Spinal cord (tissue), 10 donors: ENCODE measurements around the gene CNTNAP4. TPM values are rescaled to one million over a fixed set of nuclear protein-coding genes. Genes with fewer than 3 reads are reported as not detected.

Experiments used
- DNase-seq, 6 donors: peaks; one replicate each; pipeline versions ENCODE4 v3.0.0 to v3.0.0-alpha.2; 2013 to 2015; ENCODE audit warnings: low spot score in 6 of 6, low read depth in 4 of 6
- H3K27ac ChIP-seq: one replicate; pipeline ENCODE4 v1.5.1; 2013; ENCODE audit warnings: low read depth, low read length, control low read depth
- H3K27me3 ChIP-seq: one replicate; pipeline ENCODE4 v1.6.1; 2013; ENCODE audit warnings: low read length; ENCODE audit not compliant: control insufficient read depth, insufficient read depth
- H3K36me3 ChIP-seq: one replicate; pipeline ENCODE4 v1.6.1; 2013; ENCODE audit warnings: low read length; ENCODE audit not compliant: control insufficient read depth, insufficient read depth
- H3K4me1 ChIP-seq: one replicate; pipeline ENCODE4 v1.6.1; 2013; ENCODE audit warnings: low read length; ENCODE audit not compliant: control insufficient read depth, insufficient read depth
- H3K4me3 ChIP-seq: one replicate; pipeline ENCODE4 v1.5.1; 2013; ENCODE audit warnings: low read depth, low read length, control low read depth
- H3K9me3 ChIP-seq: one replicate; pipeline ENCODE4 v1.6.1; 2013; ENCODE audit warnings: low read length; ENCODE audit not compliant: control insufficient read depth, insufficient read depth
- WGBS: methylation state at CpG from one replicate; pipeline ENCODE4 v1.1.5; 2013; ENCODE audit warnings: missing lambda C conversion rate; ENCODE audit not compliant: insufficient coverage; 5-methylcytosine and 5-hydroxymethylcytosine counted together
- polyA plus RNA-seq, 2 donors: library from polyadenylated mRNA; unstranded; fragments of 120-200 nt; gene quantifications; one replicate each; pipeline ENCODE4 v1.2.1, GENCODE V29; 2013; ENCODE audit not compliant: insufficient read length in 2 of 2
- total RNA-seq, 2 donors: library from RNA; depleted of rRNA in 1 of 2; stranded (reverse); fragments of 120-200 nt in 1 of 2; fragments of >200 nt in 1 of 2; gene quantifications; one replicate each; pipeline versions ENCODE4 v1.2.3 to v1.2.4, GENCODE V29; 2013 to 2014
- donor health status: healthy.

The CNTNAP4 gene
- total and polyA plus RNA-seq, 4 donors: 17.3 to 56.0 (median 42.0) TPM

DNA sequence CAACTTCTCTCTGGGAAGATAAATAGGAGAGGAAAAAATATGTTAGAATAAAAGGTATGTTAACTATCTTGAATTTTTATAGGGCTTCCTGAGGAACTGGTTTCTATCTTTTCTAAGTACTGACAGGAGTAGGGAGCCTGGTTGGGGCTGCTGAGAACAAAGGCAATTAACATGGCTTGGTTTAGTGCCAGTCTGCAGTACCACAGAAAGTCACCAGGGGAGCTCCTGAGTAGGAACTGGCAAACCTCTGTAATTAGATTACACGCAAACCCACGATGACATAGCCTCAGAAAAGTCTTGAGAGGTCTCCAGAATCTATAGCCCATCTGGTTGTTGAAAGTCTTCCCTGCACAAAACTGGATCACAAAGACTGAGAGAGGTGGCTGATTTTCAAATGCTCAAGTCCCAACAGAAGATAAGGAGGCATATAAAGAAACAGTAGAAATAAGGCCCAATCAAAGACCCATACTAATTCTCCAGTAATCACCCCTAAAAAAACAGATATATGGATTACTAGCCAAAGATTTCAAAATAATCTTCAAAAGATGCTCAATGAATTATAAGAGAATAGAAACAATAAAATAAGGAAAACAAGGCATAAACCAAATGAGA is 11.7 kb upstream of the CNTNAP4 start:
- no CpG with 5 or more reads among the region's 2 CpGs for WGBS
- no peaks in the 10 kb centered on the region for H3K36me3 ChIP-seq
- DNase-seq: peak in 1 of 6 donors; percentile 26

DNA sequence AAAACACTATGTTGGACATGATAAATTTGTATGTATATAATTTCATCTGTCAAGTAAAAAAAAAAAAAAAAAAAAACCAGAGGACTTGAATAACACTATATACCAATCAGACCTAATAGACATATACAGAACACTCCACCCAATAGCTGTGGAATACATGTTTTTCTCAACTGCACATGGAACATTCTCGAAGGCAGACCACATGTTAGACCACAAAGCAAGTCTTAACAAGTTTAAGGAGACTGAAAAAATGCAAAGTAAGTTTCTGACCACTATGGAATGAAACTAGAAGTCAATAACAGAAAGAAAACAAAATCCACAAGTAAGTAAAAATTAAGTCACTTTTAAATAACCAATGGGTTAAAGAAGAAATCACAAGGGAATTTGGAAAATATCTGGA is 8.4 kb upstream of the CNTNAP4 start:
- no peak overlapping the region for H3K4me3 ChIP-seq
- no peaks in the 10 kb centered on the region for H3K4me1 ChIP-seq
- no peak overlapping the region for H3K27ac ChIP-seq
- no peaks in the 10 kb centered on the region for H3K36me3 ChIP-seq
- no peaks in the 10 kb centered on the region for H3K9me3 ChIP-seq
- DNase-seq: no peak
- WGBS: no CpG with 5 or more reads among the region's 1 CpG
- no peaks in the 10 kb centered on the region for H3K27me3 ChIP-seq

More for the DNA sequence above, 11.7 kb upstream of the CNTNAP4 start:
- H3K27me3 ChIP-seq: no peaks in the 10 kb centered on the region
- H3K27ac ChIP-seq: no peak overlapping the region
- H3K4me3 ChIP-seq: no peak overlapping the region
- H3K4me1 ChIP-seq: no peaks in the 10 kb centered on the region
- no peaks in the 10 kb centered on the region for H3K9me3 ChIP-seq

DNA sequence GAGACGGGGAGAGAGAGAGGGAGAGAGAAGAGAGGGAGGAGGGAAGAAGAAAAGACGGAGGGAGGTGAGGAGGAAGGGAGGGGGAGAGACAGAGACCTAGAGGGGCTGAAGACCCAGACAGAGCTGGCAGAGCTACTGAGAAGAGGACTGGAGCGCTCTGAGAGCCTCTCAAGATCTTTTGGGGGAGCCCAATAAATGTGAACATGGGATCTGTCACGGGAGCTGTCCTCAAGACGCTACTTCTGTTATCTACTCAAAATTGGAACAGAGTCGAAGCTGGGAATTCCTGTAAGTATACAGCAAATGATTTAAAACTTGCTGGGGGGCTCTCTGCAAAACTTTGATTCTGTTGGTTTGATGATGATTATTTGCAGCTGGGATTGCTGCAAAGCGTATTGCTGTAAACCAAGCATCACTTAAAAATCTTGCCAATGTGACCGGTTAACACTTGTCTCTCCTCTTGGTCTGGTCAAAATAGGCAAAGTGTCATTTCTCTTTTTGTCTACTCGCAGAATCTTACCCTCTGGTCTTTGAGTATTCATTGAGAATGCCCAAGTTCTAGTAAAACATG is 344 bp downstream of the CNTNAP4 start:
- no peaks in the 10 kb centered on the region for H3K9me3 ChIP-seq
- peak in 1 of 6 donors; percentile 20 for DNase-seq
- no peaks in the 10 kb centered on the region for H3K27me3 ChIP-seq
- peaks cover 6% of the 10 kb centered on the region for H3K4me1 ChIP-seq
- 8% methylated on average over 5 of the region's 9 CpGs for WGBS
- H3K36me3 ChIP-seq: no peaks in the 10 kb centered on the region
- peak overlapping the region; percentile 47 for H3K4me3 ChIP-seq
- peak overlapping the region; percentile 40 for H3K27ac ChIP-seq

DNA sequence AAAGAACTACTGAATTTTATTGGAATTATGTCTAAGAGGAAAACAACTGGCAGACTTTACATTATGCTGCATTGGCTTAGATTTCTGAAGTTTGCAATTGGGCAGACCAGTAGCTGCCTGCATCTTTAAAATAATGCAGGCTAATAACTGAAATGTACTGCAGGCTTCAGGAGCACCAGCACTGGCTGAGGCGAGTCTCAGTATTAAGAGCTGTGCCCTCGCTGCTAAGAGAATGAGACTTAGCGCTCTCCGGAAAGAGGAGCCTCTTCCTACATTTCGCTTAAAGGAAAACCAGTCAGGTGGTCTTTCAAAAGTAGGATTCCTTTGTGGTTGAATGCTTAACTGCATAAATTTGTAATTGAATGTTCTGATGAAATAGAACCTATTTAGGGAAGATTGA is 885 bp downstream of the CNTNAP4 start:
- Histone ChIP-seq H3K4me3 (peak overlapping the region; percentile 47), H3K27me3 (no peaks in the 10 kb centered on the region), H3K4me1 (peaks cover 6% of the 10 kb centered on the region), H3K27ac (peak overlapping the region; percentile 25), H3K9me3 (no peaks in the 10 kb centered on the region), H3K36me3 (no peaks in the 10 kb centered on the region)
- DNase-seq: peak in 2 of 6 donors; percentile 37 to 80
- WGBS: 52% methylated on average over 4 of the region's 5 CpGs

DNA sequence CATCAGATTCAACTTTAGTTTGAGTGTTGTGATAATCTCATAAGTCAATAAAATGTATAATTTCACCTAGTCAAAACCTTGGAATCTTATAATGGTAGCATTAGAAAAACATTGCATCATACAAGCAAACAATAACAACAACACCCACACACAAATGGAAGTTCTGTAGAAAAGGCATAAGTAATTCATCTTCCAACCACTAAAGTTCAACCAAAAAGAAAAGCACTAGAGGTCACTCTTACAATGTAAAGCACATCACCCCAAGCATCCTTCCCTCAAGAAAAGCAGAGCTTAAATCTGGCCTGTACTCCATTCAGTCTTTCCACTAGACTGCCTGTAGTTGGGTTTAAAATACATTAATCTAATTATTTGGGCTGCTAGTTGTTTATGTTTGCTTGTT is 1.8 kb downstream of the CNTNAP4 start:
- peaks cover 6% of the 10 kb centered on the region for H3K4me1 ChIP-seq
- no peaks in the 10 kb centered on the region for H3K36me3 ChIP-seq
- H3K4me3 ChIP-seq: peak overlapping the region; percentile 47
- no peak overlapping the region for H3K27ac ChIP-seq
- H3K9me3 ChIP-seq: no peaks in the 10 kb centered on the region
- no peaks in the 10 kb centered on the region for H3K27me3 ChIP-seq
- DNase-seq: peak in 5 of 6 donors; percentile 18 to 90 (median 52)

DNA sequence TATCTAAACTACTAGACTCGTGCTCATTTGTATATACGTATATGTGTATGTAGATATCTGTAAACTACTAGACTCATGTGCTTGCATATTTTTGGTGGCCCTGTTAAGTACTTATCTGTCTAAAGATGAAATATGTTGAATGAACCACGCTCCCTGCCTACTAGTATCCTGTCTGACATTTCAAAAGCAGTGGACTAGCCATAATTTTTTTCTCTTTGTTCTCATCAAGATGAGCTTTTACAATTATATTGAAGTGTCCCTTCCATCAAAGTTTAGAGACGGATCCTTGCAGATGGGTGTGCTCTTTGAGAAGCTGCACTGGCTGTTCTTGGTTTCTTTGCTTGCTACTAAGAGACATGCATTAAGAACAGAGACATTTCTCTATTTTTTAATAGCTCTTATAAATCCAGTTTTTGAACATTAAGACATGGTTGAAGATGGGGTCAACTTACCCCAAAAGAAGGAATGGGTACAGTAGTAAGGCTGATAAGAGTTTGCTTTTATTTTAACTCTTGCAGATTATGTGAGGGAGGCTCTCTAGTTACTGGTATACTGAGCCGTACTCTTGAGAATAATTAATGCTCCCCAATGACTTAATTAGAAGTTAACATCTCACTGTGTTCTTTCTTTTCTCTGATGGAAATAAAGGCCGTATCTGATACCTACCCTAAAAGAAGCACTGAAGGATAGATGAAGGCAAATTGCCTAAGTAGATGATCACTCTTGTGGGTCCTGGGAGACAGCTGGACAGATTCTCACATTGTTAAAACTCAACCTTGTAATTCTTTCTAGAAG is 3.4 kb downstream of the CNTNAP4 start:
- Histone ChIP-seq H3K27me3 (no peaks in the 10 kb centered on the region), H3K9me3 (no peaks in the 10 kb centered on the region), H3K36me3 (no peaks in the 10 kb centered on the region), H3K4me3 (peak overlapping the region; percentile 1), H3K27ac (no peak overlapping the region), H3K4me1 (peaks cover 6% of the 10 kb centered on the region)
- peak in 1 of 6 donors; percentile 60 for DNase-seq
- no CpG with 5 or more reads among the region's 6 CpGs for WGBS

DNA sequence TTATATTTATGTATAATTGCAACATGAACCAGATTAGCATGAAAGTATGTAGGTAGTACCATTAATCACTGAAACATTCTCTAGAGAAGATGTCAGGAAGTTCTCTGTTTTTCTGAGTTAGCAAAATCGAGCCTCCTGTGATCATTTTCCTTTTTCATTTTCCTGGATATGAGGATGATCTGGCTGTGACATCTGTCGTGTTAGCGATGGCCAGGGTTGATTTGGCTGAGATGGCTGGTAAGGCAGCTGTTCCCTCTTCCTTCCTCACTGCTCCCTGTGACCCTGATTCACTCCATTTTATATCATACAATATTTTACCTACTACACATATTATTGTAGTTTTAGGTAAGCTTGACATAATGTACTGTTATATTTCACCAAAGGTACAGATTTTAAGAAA is 10.3 kb downstream of the CNTNAP4 start:
- DNase-seq: peak in 1 of 6 donors; percentile 32
- Histone ChIP-seq H3K4me1 (no peaks in the 10 kb centered on the region), H3K9me3 (no peaks in the 10 kb centered on the region), H3K4me3 (no peak overlapping the region), H3K36me3 (no peaks in the 10 kb centered on the region), H3K27ac (no peak overlapping the region), H3K27me3 (no peaks in the 10 kb centered on the region)
- no CpG with 5 or more reads among the region's 3 CpGs for WGBS

DNA sequence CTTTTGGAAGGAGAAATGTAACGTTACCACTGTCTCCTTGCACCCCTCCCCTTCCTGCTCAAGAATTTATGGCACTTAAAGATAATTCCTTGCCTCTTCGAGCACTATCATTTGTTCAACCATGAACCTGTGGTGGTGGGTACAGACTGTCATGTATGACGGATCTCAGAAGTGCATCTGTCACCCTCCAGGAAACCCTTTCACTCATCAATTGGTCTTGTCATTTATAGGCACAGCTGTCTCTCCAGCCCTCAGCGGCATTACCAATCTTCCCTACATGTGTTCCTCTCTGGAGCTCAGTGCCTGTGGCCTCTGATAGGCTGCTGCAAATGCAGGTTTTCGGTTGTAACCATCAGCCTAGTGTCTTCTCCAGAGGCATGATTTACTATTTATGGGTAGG is 15.0 kb downstream of the CNTNAP4 start:
- DNase-seq: peak in 1 of 6 donors; percentile 7
- Histone ChIP-seq H3K27ac (no peak overlapping the region), H3K4me3 (no peak overlapping the region), H3K36me3 (no peaks in the 10 kb centered on the region), H3K4me1 (no peaks in the 10 kb centered on the region), H3K27me3 (no peaks in the 10 kb centered on the region), H3K9me3 (no peaks in the 10 kb centered on the region)
- 63% methylated on average over 2 of the region's 5 CpGs for WGBS

DNA sequence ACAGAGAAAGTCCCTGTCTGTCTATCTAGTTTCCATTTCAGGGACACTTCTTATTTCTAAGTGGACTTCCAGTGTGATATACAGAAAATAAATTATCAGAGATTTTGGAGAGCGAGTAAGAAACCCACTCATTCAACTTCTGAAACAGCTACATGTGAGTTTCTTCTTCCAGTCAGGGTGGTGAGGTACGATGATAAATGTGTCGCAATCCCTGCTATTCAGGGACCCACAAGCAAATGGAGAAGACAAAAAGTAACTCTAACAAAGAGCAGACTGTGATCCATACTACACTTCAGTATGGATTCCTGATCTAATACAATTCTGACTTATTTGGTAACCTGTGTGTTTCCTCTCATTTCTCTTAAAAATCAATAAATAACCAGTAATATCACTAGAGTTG is 16.8 kb downstream of the CNTNAP4 start:
- Histone ChIP-seq H3K36me3 (no peaks in the 10 kb centered on the region), H3K9me3 (no peaks in the 10 kb centered on the region), H3K4me3 (no peak overlapping the region), H3K27me3 (no peaks in the 10 kb centered on the region), H3K4me1 (no peaks in the 10 kb centered on the region), H3K27ac (no peak overlapping the region)
- 80% methylated on average over 1 of the region's 3 CpGs for WGBS
- DNase-seq: no peak
